ENCODE results near the gene TMEM59L. TPM values are rescaled to one million over a fixed set of nuclear protein-coding genes. Genes with fewer than 3 reads are reported as not detected.

TMEM59L gene
- 1 to 10 TPM in 1 of 4 donors, under 1 TPM in 2, not detected in 1; 0.34 to 2.1 (median 0.88) TPM for total RNA-seq

DNA sequence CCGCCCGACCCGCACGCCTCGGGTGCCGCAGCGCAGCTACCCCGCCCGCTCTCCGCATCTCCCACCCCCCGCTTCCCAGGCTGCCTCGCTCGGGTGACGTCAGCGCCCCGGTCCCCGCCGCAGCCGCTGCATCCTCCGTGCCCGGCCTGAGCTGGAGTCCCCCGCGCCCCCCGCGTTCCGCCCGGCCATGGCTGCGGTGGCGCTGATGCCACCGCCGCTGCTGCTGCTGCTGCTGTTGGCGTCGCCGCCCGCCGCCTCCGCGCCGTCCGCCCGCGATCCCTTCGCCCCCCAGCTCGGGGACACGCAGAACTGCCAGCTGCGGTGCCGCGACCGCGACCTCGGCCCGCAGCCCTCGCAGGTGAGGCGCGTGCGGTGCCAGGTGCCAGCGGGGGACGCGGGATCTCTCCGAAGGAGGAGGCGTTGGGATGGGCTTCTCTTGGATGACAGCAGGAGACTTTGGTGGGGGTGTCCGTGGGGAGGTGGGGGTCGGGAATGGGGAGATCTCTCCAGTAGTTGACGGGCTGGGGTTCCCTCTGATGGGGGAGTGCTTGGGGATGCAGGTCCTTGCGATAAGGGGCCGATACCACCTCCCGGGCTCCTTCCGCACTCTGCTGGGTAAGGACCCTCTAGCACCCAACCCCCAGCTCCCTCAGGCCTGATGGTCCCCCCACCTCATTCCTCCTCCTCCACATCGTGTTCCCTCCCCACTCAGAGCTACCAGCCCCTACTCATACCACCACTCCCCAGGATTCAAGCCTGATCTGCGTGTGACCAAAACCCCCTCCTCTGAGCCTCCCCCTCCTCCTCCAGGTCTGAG lies at the start of gene TMEM59L:
TSS of gene TMEM59L (plus strand) at position 99 of the 817 bp plus-strand sequence. CDS start at position 188, 89 bp downstream.
- TF ChIP-seq CTCF (IDR thresholded peaks at IDR 0.05; ENCODE audit: low read depth): no peak

DNA sequence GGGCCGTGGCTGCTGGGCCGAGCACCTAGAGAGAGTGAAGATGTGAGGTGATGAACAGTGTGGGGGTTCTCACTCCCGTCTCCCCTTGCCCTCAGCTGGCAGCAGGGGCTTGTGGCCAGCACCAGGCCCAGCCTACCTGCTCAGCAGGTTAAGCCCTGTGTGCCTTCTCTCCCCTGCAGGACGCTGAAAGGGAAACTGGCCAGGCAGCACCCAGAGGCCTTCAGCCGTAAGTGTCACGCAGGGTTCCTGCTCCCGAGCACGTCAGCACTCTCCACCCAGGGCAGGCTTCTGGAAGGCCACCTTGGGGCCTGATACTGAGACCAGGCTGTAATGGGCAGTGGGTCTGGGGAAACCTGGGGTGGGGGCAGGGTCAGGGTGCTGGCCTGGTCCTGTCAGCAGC lies 45.7 kb upstream of the TMEM59L start:
- TF ChIP-seq CTCF (IDR thresholded peaks at IDR 0.05; ENCODE audit: low read depth): no peak

DNA sequence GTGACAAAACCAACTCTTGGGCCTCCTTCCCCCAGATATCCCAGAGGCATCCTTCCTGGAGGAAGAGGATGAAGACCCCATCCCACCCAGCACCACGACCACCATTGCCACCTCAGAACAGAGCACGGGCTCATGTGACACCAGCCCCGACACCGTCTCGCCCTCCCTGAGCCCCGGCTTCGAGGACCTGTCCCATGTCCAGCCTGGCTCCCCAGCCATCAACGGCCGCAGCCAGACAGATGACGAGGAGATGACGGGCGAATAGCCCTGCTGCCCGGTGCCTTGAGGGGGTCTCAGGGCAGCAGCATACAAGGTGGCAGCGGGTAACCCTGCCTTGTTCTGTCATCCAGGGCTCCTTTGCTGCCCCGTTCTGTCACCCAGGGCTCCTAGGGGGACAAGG lies 44.3 kb upstream of the TMEM59L start:
- no peak for TF ChIP-seq CTCF (IDR thresholded peaks at IDR 0.05; ENCODE audit: low read depth)

DNA sequence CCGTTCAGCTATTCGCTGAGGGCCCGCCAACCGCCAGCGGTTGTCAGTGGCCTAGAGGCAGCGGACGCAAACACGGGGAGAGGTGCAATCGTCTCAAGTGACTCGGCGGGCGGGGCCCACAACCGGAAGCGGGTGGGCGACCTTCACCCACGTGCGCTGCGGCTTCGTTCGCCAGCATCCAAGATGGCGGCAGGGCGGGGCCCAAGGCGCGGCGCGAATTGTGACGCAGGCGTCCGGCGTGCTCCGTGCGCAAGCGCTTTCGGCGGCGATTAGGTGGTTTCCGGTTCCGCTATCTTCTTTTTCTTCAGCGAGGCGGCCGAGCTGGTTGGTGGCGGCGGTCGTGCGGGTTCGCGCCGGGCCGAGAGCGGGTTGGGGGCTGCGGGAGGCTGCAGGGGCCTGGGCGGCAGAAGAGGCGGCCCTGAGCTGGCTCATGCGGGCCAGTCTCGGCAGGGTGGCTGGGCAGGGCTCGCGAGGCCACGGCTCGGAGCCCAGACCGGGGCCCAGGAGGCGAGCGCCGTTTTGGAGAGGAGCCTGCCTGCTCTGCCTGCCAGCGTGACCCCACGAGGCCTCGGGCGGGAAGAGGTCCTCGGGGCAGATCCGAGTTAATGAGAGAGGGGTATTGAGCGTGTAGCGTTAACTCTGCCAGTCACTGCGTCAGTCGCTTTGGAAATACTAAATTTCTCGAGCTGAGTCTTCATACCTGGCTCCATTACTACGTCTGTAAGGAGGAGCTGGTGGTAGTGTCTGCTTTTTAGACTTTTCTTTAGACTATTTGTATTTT lies 40.9 kb upstream of the TMEM59L start, which contains the start of gene UBA52:
TSS of gene UBA52 (plus strand) at position 294 of the 781 bp plus-strand sequence. CDS start 1,444 bp downstream, outside the sequence.
- no peak for TF ChIP-seq CTCF (IDR thresholded peaks at IDR 0.05; ENCODE audit: low read depth)

DNA sequence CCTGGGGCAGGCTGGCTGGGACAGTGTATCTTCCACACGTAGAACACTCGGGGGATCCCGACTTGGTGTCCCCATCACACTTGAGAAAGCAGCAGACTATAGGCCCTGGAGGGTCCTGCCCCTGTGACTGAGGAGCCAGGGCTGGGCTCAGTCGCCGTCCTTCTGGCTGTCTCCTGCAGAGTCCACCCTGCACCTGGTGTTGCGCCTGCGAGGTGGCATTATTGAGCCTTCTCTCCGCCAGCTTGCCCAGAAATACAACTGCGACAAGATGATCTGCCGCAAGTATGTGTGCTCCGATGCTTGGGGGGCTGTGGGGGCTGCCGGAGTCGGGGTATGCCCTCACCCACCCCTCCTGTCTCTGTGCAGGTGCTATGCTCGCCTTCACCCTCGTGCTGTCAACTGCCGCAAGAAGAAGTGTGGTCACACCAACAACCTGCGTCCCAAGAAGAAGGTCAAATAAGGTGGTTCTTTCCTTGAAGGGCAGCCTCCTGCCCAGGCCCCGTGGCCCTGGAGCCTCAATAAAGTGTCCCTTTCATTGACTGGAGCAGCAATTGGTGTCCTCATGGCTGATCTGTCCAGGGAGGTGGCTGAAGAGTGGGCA lies 37.9 kb upstream of the TMEM59L start:
- no peak for TF ChIP-seq CTCF (IDR thresholded peaks at IDR 0.05; ENCODE audit: low read depth)

DNA sequence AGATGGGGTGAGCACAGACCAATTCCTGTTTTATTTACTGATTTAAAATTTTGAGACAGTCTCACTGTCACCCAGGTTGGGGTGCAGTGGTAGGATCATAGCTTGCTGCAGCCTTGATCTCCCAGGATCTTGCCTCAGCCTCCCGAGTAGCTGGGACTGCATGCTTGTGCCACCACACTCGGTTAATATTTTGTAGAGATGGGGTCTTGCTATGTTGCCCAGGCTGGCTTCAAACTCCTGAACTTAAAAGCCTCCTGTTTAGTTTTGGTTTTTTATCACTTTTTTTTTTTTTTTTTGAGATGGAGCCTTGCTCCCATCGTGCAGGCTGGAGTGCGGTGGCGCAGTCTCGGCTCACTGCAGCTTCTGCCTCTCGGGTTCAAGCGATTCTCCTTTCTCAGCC lies 36.3 kb upstream of the TMEM59L start:
- TF ChIP-seq CTCF (IDR thresholded peaks at IDR 0.05; ENCODE audit: low read depth): no peak
